Posterior vena cava (tissue), 2 donors: Measurements from ENCODE around the gene TBX3. TPM values are rescaled to one million over a fixed set of nuclear protein-coding genes. Genes with fewer than 3 reads are reported as not detected.

Source experiments
- DNase-seq: peaks from one replicate; pipeline ENCODE4 v3.0.0-alpha.2; 2020; ENCODE audit warnings: low spot score
- intact Hi-C, 2 donors: fragments of 100-400 bp; cut with DNase I; formaldehyde crosslinking; loops; one replicate each; pipeline versions ENCODE4 v1.14.1 to v1.14.2; 2022 to 2023
- total RNA-seq, 2 donors: library from RNA; stranded (reverse); fragmentation: NEBNext Ultra II Directional; extraction: Animal tissue kit (Norgen Biotek cat#: 25700); gene quantifications; one replicate each; pipeline ENCODE4 v1.2.1, GENCODE V29; 2021
- donor health status: DM: yes; HTN: yes; CAD: no.
- donor health status: DM: yes; HTN: yes; CAD: no.

The TBX3 gene
- total RNA-seq, 2 donors from 2014 or later, result 3.5 to 6.3 TPM

DNA sequence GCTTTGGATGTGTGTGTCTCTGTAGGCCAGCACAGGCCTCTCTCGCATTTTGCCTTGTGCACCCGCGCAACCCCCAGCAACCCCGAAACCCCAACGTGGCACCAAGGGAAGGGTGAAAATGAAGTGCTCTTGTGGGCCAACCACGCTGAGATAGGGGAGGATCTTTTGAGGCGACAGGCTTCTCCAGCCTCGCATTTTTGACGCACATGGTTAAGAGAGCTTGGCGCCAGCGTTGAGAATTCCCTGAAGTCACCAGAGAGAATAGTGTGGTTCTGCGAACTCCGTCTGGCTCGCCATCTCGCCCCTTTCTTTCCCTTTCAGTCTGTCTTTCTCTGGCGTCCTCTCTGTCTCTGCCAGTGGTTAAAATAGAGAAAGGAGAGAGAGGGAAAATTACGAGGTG, 1.9 kb upstream of the TBX3 start:
- intact Hi-C loops, result no loop called here
- no peak for DNase-seq

DNA sequence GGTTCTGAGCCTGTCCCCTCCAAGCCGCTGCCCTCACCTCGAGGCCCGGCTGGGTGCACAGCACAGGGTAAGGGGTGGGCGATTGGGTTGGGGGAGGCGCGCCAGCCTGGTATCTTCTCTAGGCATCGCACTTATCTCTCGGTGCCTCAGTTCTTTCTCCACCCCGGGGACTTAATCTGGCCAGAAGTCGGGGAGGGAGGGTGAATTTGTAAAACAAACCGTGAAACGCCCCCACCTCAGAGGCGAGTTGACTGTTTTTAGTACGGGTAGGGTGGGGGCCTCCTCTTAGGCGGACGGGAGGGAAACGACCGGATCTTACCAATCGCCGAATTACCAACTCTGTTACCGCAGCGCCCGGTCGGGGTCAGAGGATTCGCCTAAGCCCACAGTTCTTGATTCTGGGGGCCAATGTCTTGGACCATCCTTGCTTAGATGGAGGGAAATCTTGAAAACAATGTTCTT, 1.4 kb upstream of the TBX3 start:
- intact Hi-C loops, result no loop called here
- no peak for DNase-seq

DNA sequence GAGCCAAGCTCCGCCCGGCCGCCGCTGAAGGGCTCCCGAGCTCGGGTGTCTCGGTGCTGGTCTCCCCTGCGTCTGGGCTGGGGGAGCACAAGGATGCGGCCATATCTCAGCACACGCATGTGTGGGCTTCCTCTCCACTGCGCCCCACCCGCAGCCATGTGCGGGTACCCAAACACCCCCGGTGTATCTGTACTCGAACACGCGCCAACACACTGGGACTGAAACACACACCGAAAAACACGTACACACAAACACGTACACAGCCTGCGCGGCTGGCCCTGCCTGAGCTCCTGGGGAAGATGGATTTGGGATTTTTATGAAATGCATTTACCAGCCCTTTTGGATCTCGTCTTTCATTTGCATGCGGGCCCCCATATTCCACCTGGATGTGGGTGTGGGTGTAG, 897 bp upstream of the TBX3 start:
- DNase-seq, result no peak
- intact Hi-C loops, result no loop called here

DNA sequence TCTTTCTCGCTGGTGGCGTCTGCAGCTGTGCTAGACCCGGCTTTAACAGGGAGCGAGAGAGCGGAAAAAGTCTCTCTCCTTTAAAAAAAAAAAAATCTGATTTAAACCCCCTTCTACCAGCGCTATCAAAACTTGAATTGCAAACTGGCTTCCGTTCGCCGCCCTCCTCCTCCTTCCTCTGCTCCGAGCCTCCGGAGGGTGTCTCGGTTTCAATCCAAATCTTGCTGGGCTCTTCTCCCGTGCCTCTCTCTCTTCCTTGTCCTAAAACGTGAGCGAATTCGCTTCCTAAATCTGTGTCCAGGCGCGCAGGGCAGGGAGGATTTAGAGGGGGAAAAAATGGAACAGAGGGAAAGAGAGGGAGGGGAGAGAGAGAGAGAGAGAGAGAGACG, 272 bp downstream of the TBX3 start:
- no peak for DNase-seq
- intact Hi-C loops, result no loop called here

DNA sequence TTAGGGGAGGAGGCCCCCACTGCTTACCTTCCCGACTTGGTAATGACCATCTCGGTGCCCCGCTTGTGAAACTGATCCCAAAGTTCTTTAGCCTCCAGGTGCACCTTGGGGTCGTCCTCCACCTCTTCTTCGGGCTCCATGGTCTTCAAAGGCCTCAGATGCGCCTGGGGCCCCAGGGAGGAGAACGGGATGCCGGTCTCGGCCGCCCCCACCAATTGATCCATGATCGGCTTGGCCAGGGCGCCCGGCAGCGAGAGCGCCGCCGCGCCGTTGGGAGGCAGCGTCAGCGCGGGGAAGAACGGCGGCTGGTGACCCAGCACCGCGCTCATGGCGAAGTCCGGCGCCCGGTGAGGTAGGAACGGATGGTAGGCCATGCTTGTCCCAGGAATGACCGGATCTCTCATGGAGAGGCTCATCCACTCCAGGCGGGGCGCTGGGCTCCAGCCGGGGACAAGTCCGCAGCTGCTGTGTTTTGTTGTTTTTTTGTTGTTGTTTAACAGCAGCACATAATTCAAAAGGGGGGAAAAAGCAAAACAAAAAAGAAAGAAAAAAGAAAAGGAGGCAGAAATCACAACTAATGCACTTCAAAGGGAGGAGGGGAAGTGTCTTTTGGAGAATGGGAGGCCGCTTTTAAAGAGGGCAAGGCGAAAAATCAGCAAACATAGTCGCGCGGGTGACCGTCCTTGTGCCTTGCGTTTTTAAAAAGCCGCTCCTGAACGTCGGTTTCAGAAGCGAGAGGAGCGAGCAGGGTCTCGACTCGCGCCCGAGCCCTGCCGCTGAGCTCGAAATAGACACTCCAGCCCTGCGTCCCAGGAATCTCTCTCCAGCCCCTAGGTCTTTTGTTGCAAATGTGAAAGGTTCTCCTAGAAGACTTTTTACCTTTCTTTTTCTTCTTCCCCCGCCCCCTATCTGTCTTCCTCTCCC, 928 bp downstream of the TBX3 start:
- no peak for DNase-seq
- intact Hi-C loops, result no loop called here

DNA sequence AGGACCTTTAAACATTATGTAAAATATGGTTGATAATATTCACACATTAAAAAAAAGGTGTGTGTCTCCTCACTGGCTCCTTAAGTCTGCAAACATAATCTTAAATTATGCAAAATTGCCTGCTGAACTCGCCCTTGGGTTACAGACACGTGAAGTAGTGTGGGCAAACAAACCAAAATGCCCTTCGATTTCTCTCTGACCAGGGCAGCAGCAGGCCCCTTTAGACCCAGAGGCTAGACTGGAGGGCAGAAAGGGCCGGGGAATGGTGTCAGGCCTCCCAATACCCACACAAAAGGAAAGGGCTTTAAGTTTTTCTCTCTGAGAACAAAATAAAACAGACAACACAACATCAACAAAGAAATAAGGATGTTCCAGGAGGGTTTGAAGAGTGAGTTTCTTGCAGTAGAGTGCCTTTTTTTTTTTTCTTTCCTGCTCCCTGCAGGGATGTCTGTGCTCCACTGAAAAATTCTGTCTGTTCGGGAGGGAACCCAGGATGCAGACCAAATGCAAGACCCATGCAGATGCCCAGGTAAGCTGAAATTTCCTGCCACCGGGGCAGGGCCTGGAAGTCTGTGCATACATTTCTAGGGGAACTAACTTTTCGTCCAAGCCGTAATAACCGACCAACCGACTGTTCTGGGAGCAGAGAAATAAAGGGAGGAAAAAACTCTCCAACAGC, 1.7 kb downstream of the TBX3 start:
- intact Hi-C loops, result no loop called here
- no peak for DNase-seq

DNA sequence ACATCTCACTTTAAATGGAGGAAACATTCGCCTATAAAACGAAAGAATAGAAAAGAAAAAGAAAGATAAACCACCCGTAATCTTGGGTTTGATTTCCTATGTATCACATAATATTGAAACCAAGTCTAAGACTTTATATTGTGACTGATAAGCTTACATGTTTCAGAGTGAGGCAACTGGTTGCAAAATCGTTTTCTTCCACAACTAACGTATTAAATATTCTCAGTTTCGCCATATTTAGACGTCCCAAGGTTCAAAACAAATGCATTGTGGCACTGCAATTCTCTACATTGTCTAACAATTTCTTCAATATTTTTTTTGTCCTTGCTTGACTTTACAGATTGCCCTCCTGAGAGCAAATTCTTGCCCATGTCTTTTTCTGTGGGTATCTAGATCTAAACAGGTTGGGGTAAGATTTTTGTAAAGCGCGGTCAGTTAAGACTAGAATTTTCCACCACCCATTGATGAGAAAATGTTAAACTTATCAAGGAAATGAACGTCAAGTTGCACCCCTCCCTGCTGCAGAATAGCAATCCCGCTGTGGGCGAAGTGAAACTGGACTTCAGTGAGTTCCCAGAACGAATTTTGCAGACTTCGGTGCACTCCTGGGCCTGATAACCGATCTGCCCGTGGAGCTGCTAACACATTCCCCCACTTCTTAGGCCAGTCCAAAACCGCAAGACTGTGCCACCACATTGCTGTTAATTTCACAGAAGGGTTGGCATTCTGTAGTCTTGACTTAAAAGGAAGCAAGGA, 2.7 kb downstream of the TBX3 start:
- DNase-seq, result no peak
- intact Hi-C loops, result no loop called here

DNA sequence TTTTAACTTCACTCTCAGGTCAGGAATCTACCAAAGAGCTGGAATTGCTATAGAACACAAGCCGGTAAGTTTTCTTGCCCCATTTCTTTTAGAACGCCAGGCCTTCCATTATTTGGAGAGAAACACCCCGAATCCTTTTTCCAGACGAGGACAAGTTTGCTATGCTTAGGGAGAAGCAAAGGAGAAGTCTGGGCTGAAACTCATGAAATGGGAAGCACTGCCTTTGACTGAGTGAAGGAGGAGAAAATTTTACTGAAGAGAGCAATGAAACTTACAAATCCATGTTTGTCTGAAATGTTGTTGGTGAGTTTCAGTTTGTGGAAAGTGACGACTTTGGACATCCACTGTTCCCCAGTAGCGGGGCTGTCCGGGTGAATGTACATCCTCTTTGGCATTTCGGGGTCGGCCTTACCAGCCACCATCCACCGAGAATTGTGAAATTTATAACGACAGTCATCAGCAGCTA, 3.3 kb downstream of the TBX3 start:
- intact Hi-C loops, result no loop called here
- DNase-seq, result no peak

DNA sequence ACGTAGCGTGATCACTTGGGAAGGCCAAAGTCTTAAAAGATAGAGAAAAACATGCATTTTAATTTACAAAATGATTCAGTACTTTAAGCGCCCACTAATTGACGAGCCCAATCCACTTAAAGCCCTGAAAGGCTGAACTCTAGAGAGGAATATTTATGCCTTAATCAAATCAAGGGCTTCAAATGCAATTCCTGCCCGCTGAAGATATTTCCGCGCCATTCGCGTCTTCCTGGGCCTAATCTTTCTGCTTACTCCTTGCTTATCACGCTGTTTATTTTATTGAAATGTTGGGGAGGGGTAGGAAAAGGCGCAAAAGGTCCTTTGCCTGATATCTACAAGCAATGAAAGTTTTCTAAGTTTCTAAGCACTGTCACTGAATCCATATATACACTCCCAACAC, 4.0 kb downstream of the TBX3 start:
- DNase-seq, result no peak
- intact Hi-C loops, result no loop called here

DNA sequence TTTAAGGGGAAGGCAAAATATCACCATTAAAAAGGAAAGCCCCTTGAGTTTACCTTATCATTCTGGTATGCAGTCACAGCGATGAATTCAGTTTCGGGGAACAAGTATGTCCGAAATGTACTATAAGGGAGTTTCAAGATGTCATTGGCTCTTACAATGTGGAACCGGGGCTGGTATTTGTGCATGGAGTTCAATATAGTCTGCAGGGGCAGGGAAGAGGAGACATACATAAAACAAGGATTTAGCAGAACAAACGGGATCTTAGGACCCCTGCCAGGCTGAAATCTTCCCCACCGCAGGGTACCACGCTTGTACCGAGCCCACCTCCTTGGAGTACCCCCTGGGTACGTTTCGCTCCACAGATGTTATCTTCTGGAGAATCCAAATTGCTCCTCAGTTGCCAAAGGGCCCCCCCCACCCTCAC, 4.5 kb downstream of the TBX3 start:
- intact Hi-C loops, result no loop called here
- no peak for DNase-seq

DNA sequence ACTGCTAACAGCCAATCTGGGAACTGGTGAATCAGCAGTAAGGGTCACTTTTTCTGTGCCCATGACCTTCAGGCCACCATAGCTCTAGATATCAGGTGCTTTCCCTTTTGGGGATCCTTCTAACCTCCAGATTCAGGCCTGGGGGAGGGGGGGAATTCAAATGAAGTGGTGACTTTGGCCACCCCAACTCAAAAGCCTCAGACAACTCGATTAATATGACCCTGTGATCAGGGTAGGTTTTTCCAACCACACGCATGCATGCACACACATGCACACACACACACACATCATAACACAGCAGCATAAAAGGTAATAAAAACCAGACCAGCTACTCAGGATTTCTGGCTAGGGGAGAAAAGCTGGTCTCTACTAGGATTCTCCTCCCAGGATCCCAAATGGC, 5.3 kb downstream of the TBX3 start:
- intact Hi-C loops, result no loop called here
- DNase-seq, result no peak

DNA sequence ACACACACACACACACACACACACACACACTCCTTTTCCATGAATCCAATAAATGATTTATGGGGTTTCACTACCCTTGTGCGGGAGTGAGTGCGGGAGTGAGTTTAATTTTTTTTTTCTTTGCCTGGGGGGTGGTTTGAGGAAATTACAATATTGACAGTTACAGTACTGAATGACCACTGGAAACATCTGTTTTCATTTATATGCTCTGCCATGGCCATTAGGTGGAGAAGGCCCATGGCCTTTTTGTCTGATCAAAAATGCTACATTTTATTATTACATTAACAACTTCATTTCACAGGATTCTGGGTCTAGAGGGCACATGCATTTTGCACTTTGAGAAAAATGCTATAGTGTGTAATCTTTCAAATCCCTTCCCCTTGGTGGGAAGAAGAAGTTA, 5.9 kb downstream of the TBX3 start:
- DNase-seq, result no peak
- intact Hi-C loops, result no loop called here

DNA sequence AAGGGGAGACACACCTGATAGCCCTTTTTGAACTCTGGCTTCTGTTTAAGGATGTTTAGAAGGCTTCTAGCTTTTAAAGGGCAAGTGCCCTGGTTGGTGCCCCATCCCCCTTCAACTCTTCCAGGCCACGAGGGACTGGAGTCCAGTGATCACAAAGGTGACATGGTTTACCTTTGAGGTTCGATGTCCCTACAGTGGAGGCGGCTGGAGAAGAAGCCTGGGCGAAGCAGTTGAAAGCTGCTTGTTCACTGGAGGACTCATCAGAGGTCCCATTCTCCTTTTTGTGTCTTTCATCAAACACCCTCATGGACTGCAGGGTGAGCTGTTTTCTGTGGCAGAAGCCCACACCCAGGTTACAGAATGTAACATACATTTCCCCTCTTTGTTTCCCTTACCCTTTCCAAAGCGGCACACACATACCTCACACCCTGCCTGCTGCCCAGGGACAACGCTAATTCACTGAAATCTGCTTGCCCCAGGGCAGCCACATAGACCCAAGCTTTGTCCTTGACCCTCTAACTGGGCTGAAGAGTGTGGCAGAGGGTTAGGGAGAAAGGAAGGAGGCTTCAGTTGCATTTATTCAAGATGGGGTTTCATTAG, 7.7 kb downstream of the TBX3 start:
- DNase-seq, result no peak

DNA sequence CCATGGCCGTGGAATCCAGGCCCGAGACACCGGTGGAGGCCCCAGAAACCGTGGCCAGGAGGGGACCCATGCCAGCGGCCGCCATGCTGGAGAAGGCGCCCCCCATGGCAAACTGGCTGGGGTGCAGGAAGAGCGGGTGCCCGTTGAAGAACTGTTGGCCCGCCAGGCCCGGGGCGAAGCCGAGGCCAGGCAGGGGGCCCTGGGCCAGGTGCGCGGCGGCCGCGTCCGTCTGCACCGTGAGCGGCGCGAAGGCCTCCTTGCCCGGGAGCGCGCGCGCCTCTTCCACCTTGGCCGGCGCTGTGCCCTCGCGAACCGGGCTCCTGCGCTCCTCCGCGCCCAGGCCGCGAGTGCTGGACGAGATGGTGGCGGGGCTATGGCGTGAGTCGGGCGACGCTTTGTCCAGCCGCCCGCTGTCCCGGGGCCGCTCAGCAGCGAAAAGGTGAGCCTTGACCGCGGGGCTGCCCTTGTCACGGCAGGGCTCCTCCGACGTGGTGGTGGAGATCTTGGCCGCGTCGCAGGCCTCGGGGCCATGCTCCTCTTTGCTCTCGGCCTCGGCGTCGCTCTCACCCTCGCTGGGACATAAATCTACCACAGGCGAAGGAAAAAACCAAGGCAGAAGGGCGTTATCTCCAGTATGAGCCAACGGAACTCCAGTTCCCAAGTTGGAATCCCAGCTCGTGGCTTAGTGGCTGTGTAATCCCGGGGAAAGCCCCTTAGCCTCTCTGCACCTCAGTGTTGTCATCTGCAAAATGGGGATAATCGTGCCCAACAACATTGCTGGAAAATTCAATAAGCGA, 9.5 kb downstream of the TBX3 start:
- intact Hi-C loops, result loop anchor here in 1 of 2 donors (5.0 kb wide), 1 partner anchor 1078 kb away; no protein-coding TSS in a partner anchor
- DNase-seq, result no peak

More for the DNA sequence above, 7.7 kb downstream of the TBX3 start:
- intact Hi-C loops, result no loop called here

DNA sequence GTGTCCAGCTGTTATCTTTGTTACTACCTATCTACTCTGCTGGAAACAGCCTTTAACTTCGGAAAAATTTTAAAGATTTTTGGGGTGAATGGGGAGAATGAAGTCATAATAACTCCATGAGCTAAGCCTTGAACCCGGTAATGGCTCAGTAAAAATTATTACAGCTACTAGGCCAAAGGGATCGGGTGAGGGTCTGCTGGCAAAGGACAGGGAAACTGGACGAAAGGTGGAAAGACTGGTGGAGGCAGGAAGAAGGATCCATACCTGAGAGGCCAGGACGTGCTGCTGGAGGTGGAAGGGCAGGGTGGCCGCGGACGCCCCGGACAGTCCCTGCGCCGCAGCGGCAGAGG, 10.1 kb downstream of the TBX3 start:
- no peak for DNase-seq
- intact Hi-C loops, result loop anchor here in 1 of 2 donors (5.0 kb wide), 1 partner anchor 1078 kb away; no protein-coding TSS in a partner anchor

DNA sequence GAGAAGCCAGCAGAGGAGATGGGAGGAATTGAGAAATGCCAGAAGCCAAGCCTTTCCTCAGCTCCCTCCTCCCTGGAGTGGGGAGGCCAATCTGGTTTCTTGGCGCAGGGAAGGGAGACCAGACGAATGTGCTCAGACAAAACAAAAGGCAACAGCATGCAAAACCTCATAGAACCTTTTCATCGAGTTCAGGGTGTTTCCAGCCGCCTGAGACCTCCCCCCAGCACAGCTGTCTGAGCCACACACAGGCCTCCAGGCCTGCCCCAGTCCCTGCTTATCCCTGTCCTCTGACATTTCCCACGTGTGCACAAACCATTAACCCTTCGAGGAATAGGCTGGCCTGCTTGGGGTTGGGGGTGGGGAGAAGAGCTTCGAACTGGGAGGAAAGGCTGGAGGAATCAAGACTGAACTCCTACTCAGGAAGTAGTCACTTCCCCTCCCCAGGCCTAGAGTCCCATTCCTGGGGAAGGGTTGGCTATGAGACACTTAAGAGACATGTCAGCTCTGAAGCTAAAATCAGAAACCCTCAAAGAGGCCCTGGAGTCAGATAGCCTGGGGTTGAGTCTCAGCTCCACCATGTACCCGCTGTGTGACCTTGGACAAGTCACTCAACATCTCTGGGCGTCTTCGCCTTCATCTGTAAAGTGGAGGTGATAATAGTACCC, 10.7 kb downstream of the TBX3 start:
- intact Hi-C loops, result loop anchor here in 1 of 2 donors (5.0 kb wide), 1 partner anchor 1079 kb away; no protein-coding TSS in a partner anchor
- DNase-seq, result no peak

DNA sequence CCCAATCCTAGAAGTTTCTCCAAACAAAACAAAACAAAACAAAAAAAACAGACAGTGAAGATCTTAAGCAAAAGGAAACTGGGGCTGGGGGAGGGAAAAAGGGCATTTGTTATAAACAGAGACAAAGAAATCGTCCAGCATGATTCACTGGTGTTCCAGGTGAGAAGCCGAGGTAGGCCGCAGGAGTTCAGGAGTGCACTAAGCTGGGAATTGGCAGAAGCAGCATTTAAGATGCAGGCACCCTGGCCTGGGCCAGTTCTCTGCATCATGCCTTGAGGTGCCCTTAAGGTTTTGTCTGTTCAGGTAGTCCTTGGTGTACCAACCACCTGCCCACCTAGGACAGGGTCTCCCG, 11.2 kb downstream of the TBX3 start:
- DNase-seq, result no peak
- intact Hi-C loops, result loop anchor here in 1 of 2 donors (5.0 kb wide), 1 partner anchor 1080 kb away; no protein-coding TSS in a partner anchor
